GM23248 (cell line): ENCODE data around the gene COA6.

ENCODE experiments used
- EZH2 ChIP-seq: fragments of 200-600 bp; sonication (generic); IDR thresholded peaks from 2 replicates; pipeline ENCODE4 v1.6.1; 2018; ENCODE audit warnings: antibody characterized with exemption, mild to moderate bottlenecking; ENCODE audit not compliant: insufficient read depth, poor library complexity, severe bottlenecking
- EZH2phosphoT487 ChIP-seq: fragments of 200-600 bp; sonication (generic); IDR thresholded peaks from 2 replicates; pipeline ENCODE4 v1.6.1; 2018; ENCODE audit warnings: antibody characterized with exemption, moderate library complexity, mild to moderate bottlenecking, low read depth; ENCODE audit not compliant: insufficient read depth

GRCh38 chr1:234361102-234361603, 12.1 kb upstream of the COA6 start:
- TF ChIP-seq EZH2 (no peak), EZH2phosphoT487 (no peak)
